Left ventricle myocardium inferior (tissue), 1 donor: ENCODE results near the gene SIK3. TPM values are rescaled to one million over a fixed set of nuclear protein-coding genes. Genes with fewer than 3 reads are reported as not detected.
A peak's percentile ranks its signal among the peaks of the same experiment; 100 is the strongest.

Experiments used
- DNase-seq: peaks from one replicate; pipeline ENCODE4 v3.0.0-alpha.2; 2020
- H3K27ac ChIP-seq: fragments of 200-600 bp; replicated peaks from 2 replicates; pipeline ENCODE4 v1.8.0; 2021
- H3K27me3 ChIP-seq: fragments of 200-600 bp; 2 replicates; pipeline ENCODE4 v1.8.0; 2021; ENCODE audit warnings: low read depth
- H3K36me3 ChIP-seq: fragments of 200-600 bp; 2 replicates; pipeline ENCODE4 v1.8.0; 2021
- H3K4me1 ChIP-seq: fragments of 200-600 bp; 2 replicates; pipeline ENCODE4 v1.8.0; 2021
- H3K4me3 ChIP-seq: fragments of 200-600 bp; 2 replicates; pipeline ENCODE4 v1.8.0; 2021; ENCODE audit warnings: mild to moderate bottlenecking, moderate library complexity
- H3K9me3 ChIP-seq: fragments of 200-600 bp; replicated peaks from 2 replicates; pipeline ENCODE4 v1.8.0; 2021
- intact Hi-C: fragments of 100-400 bp; cut with micrococcal nuclease; formaldehyde crosslinking; loops from one replicate; pipeline ENCODE4 v1.11.0; 2022
- total RNA-seq: library from RNA; stranded (reverse); fragmentation: NEBNext Ultra II Directional; extraction: Animal tissue kit (Norgen Biotek cat#: 25700); gene quantifications from one replicate; pipeline ENCODE4 v1.2.1, GENCODE V29; 2021
- TF ChIP-seq, protein P1 (sequence below): fragments of 200-600 bp; IDR thresholded peaks from 2 replicates; pipeline ENCODE4 v1.8.0; 2021; ENCODE audit warnings: antibody characterized with exemption, mild to moderate bottlenecking, borderline replicate concordance
- donor health status: DM: no; HTN: yes; CAD: no; lungs with severe emphysema.

The SIK3 gene
- total RNA-seq, 1 donor from 2014 or later, result 36.3 TPM

DNA sequence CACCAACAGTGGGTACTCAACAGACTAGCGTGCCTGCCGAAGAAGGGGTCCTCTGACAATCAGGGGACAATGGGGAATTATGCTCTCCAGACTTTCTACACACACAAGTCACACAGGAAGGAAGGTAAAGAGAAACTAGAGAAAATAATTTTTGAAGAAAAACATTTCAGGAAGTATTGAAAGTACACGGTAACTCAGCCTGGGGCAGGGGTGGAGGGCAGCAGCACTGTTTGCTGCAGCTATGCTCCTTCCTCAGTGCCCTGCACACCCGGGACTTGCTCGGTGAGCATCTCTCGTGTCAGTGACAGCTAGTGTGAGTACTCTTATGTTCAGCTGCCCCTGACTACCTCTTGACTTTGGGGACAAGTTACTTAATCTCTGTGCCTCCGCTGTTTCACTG, 242.8 kb downstream of the SIK3 start:
- intact Hi-C loops, result no loop called here
- no peak for DNase-seq
- Histone ChIP-seq H3K27me3 (no peaks in the 10 kb centered on the region), H3K27ac (no peak overlapping the region), H3K4me3 (no peak overlapping the region), H3K36me3 (peaks cover 60% of the 10 kb centered on the region), H3K9me3 (no peaks in the 10 kb centered on the region), H3K4me1 (peaks cover 17% of the 10 kb centered on the region)
- TF ChIP-seq, protein P1, sequence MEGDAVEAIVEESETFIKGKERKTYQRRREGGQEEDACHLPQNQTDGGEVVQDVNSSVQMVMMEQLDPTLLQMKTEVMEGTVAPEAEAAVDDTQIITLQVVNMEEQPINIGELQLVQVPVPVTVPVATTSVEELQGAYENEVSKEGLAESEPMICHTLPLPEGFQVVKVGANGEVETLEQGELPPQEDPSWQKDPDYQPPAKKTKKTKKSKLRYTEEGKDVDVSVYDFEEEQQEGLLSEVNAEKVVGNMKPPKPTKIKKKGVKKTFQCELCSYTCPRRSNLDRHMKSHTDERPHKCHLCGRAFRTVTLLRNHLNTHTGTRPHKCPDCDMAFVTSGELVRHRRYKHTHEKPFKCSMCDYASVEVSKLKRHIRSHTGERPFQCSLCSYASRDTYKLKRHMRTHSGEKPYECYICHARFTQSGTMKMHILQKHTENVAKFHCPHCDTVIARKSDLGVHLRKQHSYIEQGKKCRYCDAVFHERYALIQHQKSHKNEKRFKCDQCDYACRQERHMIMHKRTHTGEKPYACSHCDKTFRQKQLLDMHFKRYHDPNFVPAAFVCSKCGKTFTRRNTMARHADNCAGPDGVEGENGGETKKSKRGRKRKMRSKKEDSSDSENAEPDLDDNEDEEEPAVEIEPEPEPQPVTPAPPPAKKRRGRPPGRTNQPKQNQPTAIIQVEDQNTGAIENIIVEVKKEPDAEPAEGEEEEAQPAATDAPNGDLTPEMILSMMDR, result no peak

DNA sequence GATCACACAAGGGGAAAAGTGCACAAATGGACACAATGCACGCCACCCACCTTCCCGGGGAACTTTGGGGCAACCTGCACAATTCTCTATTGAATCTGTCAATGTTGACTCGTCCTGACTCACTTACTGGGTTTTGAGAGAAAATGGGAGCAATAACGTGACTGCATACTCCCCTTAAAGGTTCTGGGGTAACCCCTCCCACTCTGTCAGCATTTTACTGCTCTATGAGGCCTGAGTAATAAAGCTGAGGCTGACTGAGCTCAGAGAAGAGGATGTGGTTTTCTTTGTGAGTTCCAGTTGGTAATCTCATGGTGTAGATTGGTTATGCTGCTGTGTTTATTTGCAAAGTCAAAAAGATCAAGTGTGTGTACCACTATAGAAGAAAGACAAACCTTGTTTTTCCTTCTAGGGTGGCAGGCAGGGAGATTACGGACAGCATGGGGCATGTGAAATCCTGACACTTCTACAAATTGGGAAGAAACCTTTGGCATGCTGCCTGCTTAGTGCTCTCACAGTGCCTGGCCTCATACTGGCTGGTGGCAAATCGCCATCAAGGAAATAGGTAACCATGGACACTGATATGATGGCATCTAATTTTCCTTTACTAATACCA, 244.7 kb downstream of the SIK3 start:
- no peak overlapping the region for H3K4me3 ChIP-seq
- no peaks in the 10 kb centered on the region for H3K27me3 ChIP-seq
- no peaks in the 10 kb centered on the region for H3K9me3 ChIP-seq
- intact Hi-C loops, result no loop called here
- no peak for DNase-seq
- peaks cover 17% of the 10 kb centered on the region for H3K4me1 ChIP-seq
- H3K36me3 ChIP-seq, result peaks cover 53% of the 10 kb centered on the region
- TF ChIP-seq, protein P1, result no peak
- no peak overlapping the region for H3K27ac ChIP-seq

DNA sequence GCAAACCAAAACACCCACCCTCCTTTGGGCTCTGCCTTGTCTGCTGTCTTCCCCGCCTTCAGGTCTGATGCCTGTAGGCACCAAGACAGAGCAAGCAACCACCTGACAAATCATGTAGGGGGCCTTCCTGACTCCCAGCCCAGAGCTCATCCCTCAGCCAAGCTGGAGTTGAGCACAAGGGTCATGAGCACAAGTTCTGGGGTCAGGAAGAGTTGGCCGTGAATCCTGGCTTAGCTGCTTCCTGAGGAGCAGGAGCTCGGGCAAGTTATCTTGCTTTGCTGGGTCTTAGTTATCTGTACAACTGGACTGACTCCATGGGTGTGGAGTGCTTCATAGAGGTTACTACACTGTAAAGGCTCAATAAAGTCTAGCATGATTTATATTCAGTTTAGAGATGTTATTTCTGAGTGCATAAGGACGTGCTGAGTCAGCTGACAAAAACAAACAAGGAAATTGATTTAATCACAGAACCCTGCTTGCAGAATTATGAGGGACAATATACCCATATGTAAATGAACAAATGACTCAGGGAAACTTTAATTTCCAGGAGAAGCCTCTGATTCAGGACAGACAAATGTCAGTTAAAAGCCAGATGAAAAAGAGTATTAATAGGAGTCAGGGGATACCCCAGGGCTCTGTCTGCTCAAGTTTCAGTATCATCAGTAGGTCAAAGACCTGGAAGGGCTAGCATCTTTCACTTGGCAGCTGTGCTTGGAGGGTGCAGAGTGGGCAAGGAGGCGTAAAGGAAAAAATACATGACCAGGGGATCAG, 245.8 kb downstream of the SIK3 start:
- Histone ChIP-seq H3K9me3 (no peaks in the 10 kb centered on the region), H3K27ac (peak overlapping the region; percentile 13), H3K4me1 (peaks cover 17% of the 10 kb centered on the region), H3K27me3 (no peaks in the 10 kb centered on the region), H3K4me3 (no peak overlapping the region), H3K36me3 (peaks cover 51% of the 10 kb centered on the region)
- intact Hi-C loops, result no loop called here
- TF ChIP-seq, protein P1, result no peak
- no peak for DNase-seq

DNA sequence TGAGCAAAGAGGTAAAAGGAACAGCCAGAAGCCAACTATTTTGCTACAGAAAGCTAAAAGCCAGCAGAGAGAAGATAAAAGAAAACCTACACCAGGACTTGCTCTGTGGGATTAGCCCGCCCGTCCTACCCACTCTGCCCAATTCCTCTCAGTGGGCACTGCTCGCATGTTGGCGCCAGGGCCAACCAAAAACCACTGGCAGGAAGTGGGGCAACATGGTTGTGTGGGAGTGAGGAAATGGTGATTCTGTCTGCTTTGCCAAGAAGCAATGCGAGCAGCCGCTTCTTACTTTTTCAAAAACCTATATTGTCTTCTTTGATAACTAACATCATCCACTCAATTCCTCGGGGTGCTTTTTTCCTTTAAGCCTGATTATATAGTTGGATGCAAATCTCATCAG, 246.6 kb downstream of the SIK3 start:
- DNase-seq, result no peak
- Histone ChIP-seq H3K27ac (no peak overlapping the region), H3K4me1 (peaks cover 17% of the 10 kb centered on the region), H3K36me3 (peaks cover 53% of the 10 kb centered on the region), H3K9me3 (no peaks in the 10 kb centered on the region), H3K4me3 (no peak overlapping the region), H3K27me3 (no peaks in the 10 kb centered on the region)
- intact Hi-C loops, result no loop called here
- TF ChIP-seq, protein P1, result no peak

DNA sequence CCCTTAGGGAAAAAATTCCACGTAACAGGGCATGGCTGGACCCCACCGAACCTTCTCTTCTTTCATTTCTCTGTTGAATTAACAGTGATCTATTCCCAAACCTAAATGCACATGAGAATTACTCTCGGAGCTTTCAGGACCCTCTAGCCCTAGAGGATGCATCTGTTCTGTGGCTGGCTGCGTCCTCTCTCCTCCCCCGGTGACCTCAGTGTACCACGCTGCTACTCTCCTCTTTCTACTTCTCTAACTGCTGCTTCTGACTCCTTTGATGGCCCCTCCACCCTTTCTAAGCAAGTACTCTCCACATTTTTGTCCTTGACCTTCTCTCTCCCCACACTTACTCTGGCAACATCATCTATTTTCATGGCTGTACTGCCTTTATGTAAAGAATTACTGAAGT, 248.7 kb downstream of the SIK3 start:
- Histone ChIP-seq H3K9me3 (no peaks in the 10 kb centered on the region), H3K27me3 (no peaks in the 10 kb centered on the region), H3K36me3 (peaks cover 58% of the 10 kb centered on the region)

More for the DNA sequence above, 248.7 kb downstream of the SIK3 start:
- DNase-seq, result no peak
- H3K27ac ChIP-seq, result no peak overlapping the region
- intact Hi-C loops, result no loop called here
- peaks cover 33% of the 10 kb centered on the region for H3K4me1 ChIP-seq
- no peak overlapping the region for H3K4me3 ChIP-seq
- TF ChIP-seq, protein P1, result no peak
